H1 (cell line): Measurements from ENCODE around the gene DMPK. TPM values are rescaled to one million over a fixed set of nuclear protein-coding genes. Genes with fewer than 3 reads are reported as not detected.

Experiments used
- ATF3 ChIP-seq: IDR thresholded peaks from 2 replicates; pipeline ENCODE4 v1.6.1; 2011; ENCODE audit warnings: low read depth, mild to moderate bottlenecking, low read length; ENCODE audit not compliant: insufficient read depth
- BCL11A ChIP-seq, 2 experiments: IDR thresholded peaks; one replicate each; pipeline ENCODE4 v1.6.1; 2011; ENCODE audit warnings: low read depth in 2 of 2, low read length in 2 of 2, mild to moderate bottlenecking in 2 of 2
- CREB1 ChIP-seq: IDR thresholded peaks from 2 replicates; pipeline ENCODE4 v1.6.1; 2012; ENCODE audit warnings: inconsistent platforms
- CTCF ChIP-seq, 3 experiments: IDR thresholded peaks; 1 replicate in 2 of 3; 2 replicates in 1 of 3; pipeline versions ENCODE4 v1.5.1 to v1.6.1; 2011; ENCODE audit warnings: low read length in 3 of 3, mild to moderate bottlenecking in 3 of 3, inconsistent platforms in 2 of 3, low read depth in 1 of 3, moderate library complexity in 1 of 3; ENCODE audit not compliant: insufficient read depth in 1 of 3; ENCODE audit errors: control extremely low read depth in 1 of 3
- EGR1 ChIP-seq: IDR thresholded peaks from 2 replicates; pipeline ENCODE4 v1.6.1; 2011; ENCODE audit warnings: low read depth, low read length, borderline replicate concordance
- KDM4A ChIP-seq: IDR thresholded peaks from one replicate; pipeline ENCODE4 v1.7.1; 2012; ENCODE audit warnings: low read depth, mild to moderate bottlenecking, moderate library complexity, low read length, inconsistent platforms; ENCODE audit not compliant: severe bottlenecking
- MAFK ChIP-seq: IDR thresholded peaks from 2 replicates; pipeline ENCODE4 v1.6.1; 2012; ENCODE audit warnings: low read depth, mild to moderate bottlenecking, improper control_type of control experiment, low read length
- MAX ChIP-seq: IDR thresholded peaks from 2 replicates; pipeline ENCODE4 v1.6.1; 2012; ENCODE audit warnings: inconsistent platforms
- SIRT6 ChIP-seq: IDR thresholded peaks from one replicate; pipeline ENCODE4 v1.7.1; 2012; ENCODE audit warnings: low read length, inconsistent platforms
- SIX5 ChIP-seq: IDR thresholded peaks from 2 replicates; pipeline ENCODE4 v1.6.1; 2011; ENCODE audit warnings: mild to moderate bottlenecking, low read depth, low read length
- TBP ChIP-seq: IDR thresholded peaks from 2 replicates; pipeline ENCODE4 v1.6.1; 2011; ENCODE audit warnings: low read depth, low read length, improper control_type of control experiment
- TCF12 ChIP-seq: IDR thresholded peaks from 2 replicates; pipeline ENCODE4 v1.6.1; 2011; ENCODE audit warnings: low read depth, mild to moderate bottlenecking, low read length
- USF2 ChIP-seq: IDR thresholded peaks from 2 replicates; pipeline ENCODE4 v1.6.1; 2011; ENCODE audit warnings: low read length, improper control_type of control experiment
- polyA plus RNA-seq, 7 experiments: library from polyadenylated mRNA; depleted of rRNA in 3 of 7; stranded (reverse) in 5 of 7; unstranded in 2 of 7; fragments of >200 nt in 5 of 7; fragments of 200-250 nt in 2 of 7; gene quantifications; 1 replicate in 5 of 7; 2 replicates in 1 of 7; 4 replicates in 1 of 7; pipeline versions ENCODE4 v1.2.1 to v1.2.3, GENCODE V29; 2011 to 2013; ENCODE audit warnings: missing spikeins in 2 of 7, mixed read lengths in 2 of 7
- total RNA-seq: library from RNA; stranded (reverse); fragmentation: NEBNext Ultra II Directional; extraction: Animal tissue kit (Norgen Biotek cat#: 25700); gene quantifications from 2 replicates; pipeline ENCODE4 v1.2.1, GENCODE V29; 2021

DMPK gene
- total and polyA plus RNA-seq, 2 of the 8 experiments (the other 6 are each of a cell fraction or from before 2014, with no cell fraction given) = 13.7 to 27.4 TPM

- TF ChIP-seq CTCF (IDR thresholded peaks at IDR 0.05; ENCODE audit: control extremely low read depth in 1 of 3, insufficient read depth in 1 of 3, low read depth in 1 of 3, low read length in 3 of 3) = peak; percentile 81 to 87 (median 86)
- no peak for TF ChIP-seq BCL11A (IDR thresholded peaks at IDR 0.05; ENCODE audit: low read depth in 2 of 2, low read length in 2 of 2)
- TF ChIP-seq TCF12 = 0 out of 2 replicates have a peak, but pooled peaks have one; percentile 18
- TF ChIP-seq SIX5 = no peak
- TF ChIP-seq ATF3 = no peak
- no peak for TF ChIP-seq MAFK
- TF ChIP-seq USF2 = no peak
- 0 out of 2 replicates have a peak, but pooled peaks have one; percentile 6 for TF ChIP-seq MAX
- 0 out of 2 replicates have a peak, but pooled peaks have one; percentile 5 for TF ChIP-seq TBP
- no peak for TF ChIP-seq EGR1
- peak; percentile 20; the same call in 1 of the 2 replicates for TF ChIP-seq CREB1
- no peak for TF ChIP-seq SIRT6
- peak; percentile 30 for TF ChIP-seq KDM4A
Observed at GRCh38 chr19:45779231-45780145, 2.8 kb downstream of the DMPK start (continued).
